ENCODE results near the gene STAT3.

DNA sequence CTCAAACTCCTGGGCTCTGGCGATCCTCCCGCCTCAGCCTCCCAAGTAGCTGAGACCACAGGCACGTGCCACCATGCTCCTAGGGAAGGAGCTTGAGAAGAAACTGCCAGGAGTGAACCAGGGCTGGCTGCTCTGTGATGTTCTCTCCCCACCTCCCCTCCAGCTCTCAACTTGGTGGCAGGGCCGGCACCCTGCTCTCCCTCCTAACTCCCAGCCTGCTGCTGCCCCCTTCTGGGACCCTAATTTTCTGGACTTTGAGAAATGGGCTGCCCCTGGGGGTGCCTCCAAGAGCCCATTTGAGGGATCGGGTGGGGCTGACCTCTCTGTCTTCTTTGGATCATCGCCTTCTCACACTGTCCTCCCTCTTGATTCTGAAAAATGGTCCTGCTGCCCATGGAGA, 14.9 kb upstream of the STAT3 start:
- TF ChIP-seq ZFP3 (CRISPR knock-in tag; IDR thresholded peaks at IDR 0.05) (no peak), RARB (CRISPR knock-in tag; IDR thresholded peaks at IDR 0.05) (no peak), PATZ1 (CRISPR knock-in tag; IDR thresholded peaks at IDR 0.05; ENCODE audit: borderline replicate concordance) (no peak), ZFP30 (CRISPR knock-in tag; IDR thresholded peaks at IDR 0.05) (no peak), POU6F1 (CRISPR knock-in tag; IDR thresholded peaks at IDR 0.05; ENCODE audit: borderline replicate concordance, low read depth) (no peak), ESRRG (CRISPR knock-in tag; IDR thresholded peaks at IDR 0.05) (no peak), TCF4 (CRISPR knock-in tag; IDR thresholded peaks at IDR 0.05; ENCODE audit: borderline replicate concordance) (no peak), CSDC2 (CRISPR knock-in tag; IDR thresholded peaks at IDR 0.05) (no peak), ARNTL (CRISPR knock-in tag; IDR thresholded peaks at IDR 0.05; ENCODE audit: borderline replicate concordance, low read depth) (no peak), ZNF8 (CRISPR knock-in tag; IDR thresholded peaks at IDR 0.05) (no peak)
- TF ChIP-seq, protein P1, sequence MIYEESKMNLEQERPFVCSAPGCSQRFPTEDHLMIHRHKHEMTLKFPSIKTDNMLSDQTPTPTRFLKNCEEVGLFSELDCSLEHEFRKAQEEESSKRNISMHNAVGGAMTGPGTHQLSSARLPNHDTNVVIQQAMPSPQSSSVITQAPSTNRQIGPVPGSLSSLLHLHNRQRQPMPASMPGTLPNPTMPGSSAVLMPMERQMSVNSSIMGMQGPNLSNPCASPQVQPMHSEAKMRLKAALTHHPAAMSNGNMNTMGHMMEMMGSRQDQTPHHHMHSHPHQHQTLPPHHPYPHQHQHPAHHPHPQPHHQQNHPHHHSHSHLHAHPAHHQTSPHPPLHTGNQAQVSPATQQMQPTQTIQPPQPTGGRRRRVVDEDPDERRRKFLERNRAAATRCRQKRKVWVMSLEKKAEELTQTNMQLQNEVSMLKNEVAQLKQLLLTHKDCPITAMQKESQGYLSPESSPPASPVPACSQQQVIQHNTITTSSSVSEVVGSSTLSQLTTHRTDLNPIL (CRISPR knock-in tag; IDR thresholded peaks at IDR 0.05; ENCODE audit: low read depth) = no peak

Data from SK-N-SH treated with all-trans-retinoic acid at 6 μM for 48 hours (cell line).